H1 (cell line): Measurements from ENCODE around the gene CERT1. TPM values are rescaled to one million over a fixed set of nuclear protein-coding genes. Genes with fewer than 3 reads are reported as not detected.

Source experiments
- CTCF ChIA-PET: fragments of 300-600 bp; sonication (Branson Sonifier 250); formaldehyde crosslinking; loops from one replicate; lab custom pipeline; 2021; ENCODE audit not compliant: partially characterized antibody; lab: Charles Lee
- POLR2A ChIA-PET: fragments of 300-600 bp; sonication (Branson Sonifier 250); formaldehyde crosslinking; loops from one replicate; lab custom pipeline; 2021; ENCODE audit warnings: inconsistent platforms; ENCODE audit not compliant: partially characterized antibody; lab: Charles Lee
- DNase-seq, 2 experiments: peaks; one replicate each; pipeline versions ENCODE4 v3.0.0 to v3.0.0-alpha.2; 2010 to 2022; ENCODE audit warnings: low spot score in 2 of 2, low read depth in 1 of 2, mixed read lengths in 1 of 2
- FAIRE-seq: peaks from 2 replicates; lab custom pipeline; 2011; peaks lifted over from hg19 to GRCh38; lab: Jason Lieb, UNC
- H2AFZ ChIP-seq: 2 replicates; pipeline ENCODE4 v1.8.1; 2012; ENCODE audit warnings: low read length, inconsistent platforms
- H2AK5ac ChIP-seq: 2 replicates; pipeline ENCODE4 v1.6.1; 2013; ENCODE audit warnings: low read depth, low read length
- H2BK120ac ChIP-seq: replicated peaks from 2 replicates; pipeline ENCODE3; 2013; ENCODE audit warnings: low read depth, low read length, inconsistent platforms
- H2BK12ac ChIP-seq: 2 replicates; pipeline ENCODE4 v1.6.1; 2013; ENCODE audit warnings: low read depth, low read length
- H2BK15ac ChIP-seq: 2 replicates; pipeline ENCODE4 v1.6.1; 2013; ENCODE audit warnings: low read length
- H2BK20ac ChIP-seq: 2 replicates; pipeline ENCODE4 v1.6.1; 2013; ENCODE audit warnings: low read length
- H2BK5ac ChIP-seq: 2 replicates; pipeline ENCODE4 v1.6.1; 2013; ENCODE audit warnings: low read depth, low read length
- H3K14ac ChIP-seq: 2 replicates; pipeline ENCODE4 v1.6.1; 2013; ENCODE audit warnings: inconsistent platforms; ENCODE audit not compliant: insufficient read length
- H3K18ac ChIP-seq: 2 replicates; pipeline ENCODE4 v1.6.1; 2013; ENCODE audit warnings: low read length; ENCODE audit errors: extremely low read depth
- H3K23ac ChIP-seq: 2 replicates; pipeline ENCODE4 v1.6.1; 2013; ENCODE audit warnings: inconsistent platforms; ENCODE audit not compliant: insufficient read length
- H3K23me2 ChIP-seq: 2 replicates; pipeline ENCODE4 v1.6.1; 2013; ENCODE audit warnings: low read depth, low read length
- H3K27ac ChIP-seq: 2 replicates; pipeline ENCODE4 v1.6.1; 2011; ENCODE audit warnings: low read depth, low read length, inconsistent platforms
- H3K27me3 ChIP-seq, 4 experiments: replicated peaks in 1 of 4; 1 replicate in 1 of 4; 2 replicates in 3 of 4; pipeline versions ENCODE4 v1.6.1 to v1.8.1; 2011 to 2013; ENCODE audit warnings: low read length in 3 of 4, mild to moderate bottlenecking in 3 of 4, inconsistent platforms in 2 of 4, mixed read lengths in 2 of 4, moderate library complexity in 1 of 4; ENCODE audit not compliant: control insufficient read depth in 3 of 4, insufficient read depth in 3 of 4; ENCODE audit errors: extremely low read depth in 1 of 4
- H3K36me3 ChIP-seq, 4 experiments: 2 replicates each; pipeline versions ENCODE4 v1.6.1 to v1.8.1; 2011 to 2013; ENCODE audit warnings: mild to moderate bottlenecking in 4 of 4, low read length in 3 of 4, moderate library complexity in 2 of 4, control low read depth in 1 of 4, inconsistent platforms in 1 of 4; ENCODE audit not compliant: insufficient read depth in 4 of 4, control insufficient read depth in 2 of 4
- H3K4ac ChIP-seq: replicated peaks from 2 replicates; pipeline ENCODE3; 2013; ENCODE audit warnings: low read length, low read depth, mixed read lengths, inconsistent platforms; ENCODE audit not compliant: insufficient read length
- H3K4me1 ChIP-seq, 4 experiments: replicated peaks in 1 of 4; 1 replicate in 1 of 4; 2 replicates in 3 of 4; pipeline versions ENCODE4 v1.6.1 to v1.8.1; 2011 to 2013; ENCODE audit warnings: low read length in 3 of 4, inconsistent platforms in 2 of 4, mixed read lengths in 1 of 4; ENCODE audit not compliant: insufficient read depth in 4 of 4, control insufficient read depth in 3 of 4
- H3K4me2 ChIP-seq, 2 experiments: 2 replicates each; pipeline versions ENCODE4 v1.6.1 to v1.8.1; 2011 to 2013; ENCODE audit warnings: low read depth in 2 of 2, low read length in 2 of 2, control low read depth in 1 of 2, inconsistent platforms in 1 of 2, mild to moderate bottlenecking in 1 of 2; ENCODE audit not compliant: insufficient read depth in 1 of 2
- H3K4me3 ChIP-seq, 4 experiments: fragments of 200-600, 300-600 bp in 1 of 4; sonication (generic), shearing (Covaris generic), sonication (Bioruptor Twin) in 1 of 4; 2 replicates each; pipeline versions ENCODE4 v1.5.1 to v1.8.1; 2011 to 2016; ENCODE audit warnings: low read length in 4 of 4, low read depth in 3 of 4, control low read depth in 2 of 4, inconsistent platforms in 2 of 4, mild to moderate bottlenecking in 2 of 4, mixed read lengths in 1 of 4, moderate library complexity in 1 of 4; ENCODE audit not compliant: insufficient read depth in 2 of 4; ENCODE audit errors: extremely low read depth in 1 of 4
- H3K56ac ChIP-seq: replicated peaks from 2 replicates; pipeline ENCODE3; 2013; ENCODE audit warnings: low read depth, mild to moderate bottlenecking, mixed read lengths, low read length, inconsistent platforms; ENCODE audit not compliant: insufficient read length
- H3K79me1 ChIP-seq: 2 replicates; pipeline ENCODE4 v1.6.1; 2013; ENCODE audit warnings: low read depth, low read length, control low read depth
- H3K79me2 ChIP-seq, 2 experiments: 2 replicates each; pipeline versions ENCODE4 v1.6.1 to v1.8.1; 2012 to 2013; ENCODE audit warnings: low read length in 2 of 2, mild to moderate bottlenecking in 2 of 2, inconsistent platforms in 1 of 2; ENCODE audit not compliant: insufficient read depth in 2 of 2, control insufficient read depth in 1 of 2
- H3K9ac ChIP-seq, 4 experiments: replicated peaks in 1 of 4; 1 replicate in 1 of 4; 2 replicates in 3 of 4; pipeline versions ENCODE4 v1.6.1 to v1.8.1; 2011 to 2013; ENCODE audit warnings: low read depth in 3 of 4, low read length in 3 of 4, control low read depth in 2 of 4, mild to moderate bottlenecking in 2 of 4, moderate library complexity in 2 of 4, inconsistent platforms in 1 of 4; ENCODE audit errors: extremely low read depth in 1 of 4
- H3K9me3 ChIP-seq, 2 experiments: 2 replicates each; pipeline versions ENCODE4 v1.6.1 to v1.8.1; 2012 to 2013; ENCODE audit warnings: mild to moderate bottlenecking in 2 of 2, moderate library complexity in 2 of 2, control low read depth in 1 of 2, inconsistent platforms in 1 of 2, low read depth in 1 of 2, low read length in 1 of 2, mixed read lengths in 1 of 2; ENCODE audit not compliant: insufficient read depth in 2 of 2
- H4K20me1 ChIP-seq, 2 experiments: replicated peaks in 1 of 2; 2 replicates each; pipeline versions ENCODE3 to v1.8.1; 2011 to 2013; ENCODE audit warnings: inconsistent platforms in 2 of 2, low read length in 2 of 2, mild to moderate bottlenecking in 1 of 2; ENCODE audit not compliant: insufficient read depth in 2 of 2, control insufficient read depth in 1 of 2
- H4K5ac ChIP-seq: 2 replicates; pipeline ENCODE4 v1.6.1; 2013; ENCODE audit warnings: low read length, low read depth, mixed read lengths, inconsistent platforms; ENCODE audit not compliant: insufficient read length
- H4K8ac ChIP-seq: 2 replicates; pipeline ENCODE4 v1.8.0; 2013; ENCODE audit warnings: mild to moderate bottlenecking, moderate library complexity, low read length, inconsistent platforms; ENCODE audit not compliant: insufficient read depth; ENCODE audit errors: extremely low read depth
- H4K91ac ChIP-seq: replicated peaks from 2 replicates; pipeline ENCODE3; 2013; ENCODE audit warnings: low read length, mixed read lengths, inconsistent platforms; ENCODE audit not compliant: insufficient read length
- ASH2L ChIP-seq: fragments of 200-600, 300-600 bp; sonication (generic); IDR thresholded peaks from one replicate; pipeline ENCODE4 v1.7.1; 2017; ENCODE audit warnings: low read length
- ATF2 ChIP-seq: IDR thresholded peaks from 2 replicates; pipeline ENCODE4 v1.6.1; 2012; ENCODE audit warnings: low read length, inconsistent platforms
- BCL11A ChIP-seq, 2 experiments: IDR thresholded peaks; one replicate each; pipeline ENCODE4 v1.6.1; 2011; ENCODE audit warnings: low read depth in 2 of 2, low read length in 2 of 2, mild to moderate bottlenecking in 2 of 2
- BRCA1 ChIP-seq: IDR thresholded peaks from 2 replicates; pipeline ENCODE4 v1.6.1; 2012; ENCODE audit warnings: low read depth, low read length, improper control_type of control experiment
- CBX5 ChIP-seq: fragments of 300-800, 300-1000 bp; sonication (generic); IDR thresholded peaks from 2 replicates; pipeline ENCODE4 v1.7.1; 2016; ENCODE audit warnings: antibody characterized with exemption, low read length, low read depth
- HDAC2 ChIP-seq, 2 experiments: fragments of 300-600 bp in 1 of 2; sonication (generic) in 1 of 2; IDR thresholded peaks; 2 replicates each; pipeline ENCODE4 v1.6.1; 2011 to 2012; ENCODE audit warnings: low read depth in 2 of 2, low read length in 2 of 2, mild to moderate bottlenecking in 2 of 2, moderate library complexity in 2 of 2, borderline replicate concordance in 1 of 2, inconsistent platforms in 1 of 2
- JUND ChIP-seq: IDR thresholded peaks from 2 replicates; pipeline ENCODE4 v1.6.1; 2011; ENCODE audit warnings: mild to moderate bottlenecking, improper control_type of control experiment, low read length
- NANOG ChIP-seq: IDR thresholded peaks from 2 replicates; pipeline ENCODE4 v1.6.1; 2011; ENCODE audit warnings: low read length, low read depth, mild to moderate bottlenecking, inconsistent platforms; ENCODE audit not compliant: insufficient read depth, poor library complexity, severe bottlenecking
- NRF1 ChIP-seq: IDR thresholded peaks from 2 replicates; pipeline ENCODE4 v1.6.1; 2011; ENCODE audit warnings: mild to moderate bottlenecking, low read depth, low read length, improper control_type of control experiment
- SIX5 ChIP-seq: IDR thresholded peaks from 2 replicates; pipeline ENCODE4 v1.6.1; 2011; ENCODE audit warnings: mild to moderate bottlenecking, low read depth, low read length
- TAF7 ChIP-seq: optimal IDR thresholded peaks from 2 replicates; pipeline ENCODE3; 2011; ENCODE audit warnings: low read depth, mild to moderate bottlenecking, inconsistent platforms, low read length, moderate library complexity, borderline replicate concordance
- TBP ChIP-seq: IDR thresholded peaks from 2 replicates; pipeline ENCODE4 v1.6.1; 2011; ENCODE audit warnings: low read depth, low read length, improper control_type of control experiment
- TCF12 ChIP-seq: IDR thresholded peaks from 2 replicates; pipeline ENCODE4 v1.6.1; 2011; ENCODE audit warnings: low read depth, mild to moderate bottlenecking, low read length
- WGBS, 2 experiments: shearing (Covaris generic) in 1 of 2; methylation state at CpG; one replicate each; pipeline versions ENCODE4 v1.1.6 to v1.1.7; 2013 to 2015; ENCODE audit warnings: low lambda C conversion rate in 2 of 2, mixed read lengths in 2 of 2, inconsistent platforms in 1 of 2, low coverage in 1 of 2, missing lambda C conversion rate in 1 of 2; ENCODE audit not compliant: insufficient replicate concordance in 2 of 2, insufficient coverage in 1 of 2, insufficient read length in 1 of 2; ENCODE audit errors: extremely low coverage in 1 of 2, missing lambda C conversion rate in 1 of 2; 5-methylcytosine and 5-hydroxymethylcytosine counted together
- polyA plus RNA-seq, 7 experiments: library from polyadenylated mRNA; depleted of rRNA in 3 of 7; stranded (reverse) in 5 of 7; unstranded in 2 of 7; fragments of >200 nt in 5 of 7; fragments of 200-250 nt in 2 of 7; gene quantifications; 1 replicate in 5 of 7; 2 replicates in 1 of 7; 4 replicates in 1 of 7; pipeline versions ENCODE4 v1.2.1 to v1.2.3, GENCODE V29; 2011 to 2013; ENCODE audit warnings: missing spikeins in 2 of 7, mixed read lengths in 2 of 7
- total RNA-seq: library from RNA; stranded (reverse); fragmentation: NEBNext Ultra II Directional; extraction: Animal tissue kit (Norgen Biotek cat#: 25700); gene quantifications from 2 replicates; pipeline ENCODE4 v1.2.1, GENCODE V29; 2021

CERT1 gene
- total and polyA plus RNA-seq, 2 of the 8 experiments (the other 6 are each of a cell fraction or from before 2014, with no cell fraction given): 7.8 to 55.3 TPM

DNA sequence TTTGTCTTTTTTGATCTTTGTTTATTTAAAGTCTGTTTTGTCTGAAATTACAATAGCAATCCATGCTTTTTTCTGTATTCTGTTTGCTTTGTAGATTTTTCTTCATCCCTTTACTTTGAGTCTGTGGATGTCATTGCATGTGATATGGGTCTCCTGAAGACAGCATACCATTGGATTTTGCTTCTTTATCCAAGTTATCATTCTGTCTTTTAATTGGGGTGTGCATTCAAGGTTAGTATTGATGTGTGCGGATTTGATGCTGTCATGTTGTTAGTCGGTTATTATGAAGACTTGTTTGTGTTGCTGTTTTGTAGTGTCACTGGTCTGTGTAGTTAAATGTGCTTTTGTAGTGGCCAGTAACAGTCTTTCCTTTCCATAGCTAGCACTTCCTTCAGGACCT lies 23.3 kb upstream of the CERT1 start:
- POLR2A ChIA-PET: no interaction called here
- H2BK5ac ChIP-seq: no peak overlapping the region
- H3K79me1 ChIP-seq: peaks cover 2% of the 10 kb centered on the region; the same call in 1 of the 2 replicates
- no peaks in the 10 kb centered on the region for H3K23me2 ChIP-seq
- H2BK20ac ChIP-seq: no peak overlapping the region
- H3K27me3 ChIP-seq: no peaks in the 10 kb centered on the region
- H3K18ac ChIP-seq: no peak overlapping the region
- H3K4me1 ChIP-seq: peaks cover 0 to 6% (median 4%) of the 10 kb centered on the region in 4 experiments; a peak in 4 of 7 replicates
- no peak overlapping the region for H4K91ac ChIP-seq
- H2BK120ac ChIP-seq: no peak overlapping the region
- peaks cover 0 to 3% of the 10 kb centered on the region in 2 experiments for H4K20me1 ChIP-seq
- H3K9me3 ChIP-seq: no peaks in the 10 kb centered on the region
- no peak overlapping the region for H4K5ac ChIP-seq
- no peak overlapping the region for H2AK5ac ChIP-seq
- CTCF ChIA-PET: no interaction called here
- WGBS, 2 experiments: 90% methylated on average over 2 of the region's 2 CpGs; no CpG with 5 or more reads in 1 of the 2 experiments
- H3K79me2 ChIP-seq: peaks cover 0 to 4% of the 10 kb centered on the region in 2 experiments; a peak in 1 of 4 replicates
- no peak overlapping the region for H3K4ac ChIP-seq
- H3K27ac ChIP-seq: no peak overlapping the region
- no peaks in the 10 kb centered on the region for H3K36me3 ChIP-seq
- H2BK15ac ChIP-seq: no peak overlapping the region
- H3K56ac ChIP-seq: no peak overlapping the region
- H3K4me3 ChIP-seq: no peak overlapping the region
- no peak overlapping the region for H2BK12ac ChIP-seq
- no peak overlapping the region for H3K9ac ChIP-seq
- no peak overlapping the region for H2AFZ ChIP-seq
- no peak for DNase-seq
- H3K23ac ChIP-seq: no peak overlapping the region
- FAIRE-seq: no peak
- no peak overlapping the region for H4K8ac ChIP-seq
- H3K14ac ChIP-seq: no peak overlapping the region
- H3K4me2 ChIP-seq: no peak overlapping the region
- TF ChIP-seq TAF7: no peak
- no peak for TF ChIP-seq BRCA1
- no peak for TF ChIP-seq NRF1
- no peak for TF ChIP-seq TBP
- no peak for TF ChIP-seq ATF2
- TF ChIP-seq HDAC2 (IDR thresholded peaks at IDR 0.05; ENCODE audit: borderline replicate concordance in 1 of 2, low read depth in 2 of 2, low read length in 2 of 2): no peak
- no peak for TF ChIP-seq BCL11A (IDR thresholded peaks at IDR 0.05; ENCODE audit: low read depth in 2 of 2, low read length in 2 of 2)
- TF ChIP-seq NANOG: no peak
- no peak for TF ChIP-seq JUND
- TF ChIP-seq ASH2L: no peak
- TF ChIP-seq TCF12: no peak
- no peak for TF ChIP-seq CBX5
- TF ChIP-seq SIX5: no peak
